Coronary artery (tissue), 2 donors: ENCODE data around the gene TTC31.
"Not testable (repeated sequence)": the region's sequence is repeated elsewhere in the genome, so short reads cannot be mapped to it uniquely, and the experiment has no call there.

ENCODE experiments used
- DNase-seq: peaks from one replicate; pipeline ENCODE4 v3.0.0-alpha.2; 2017; ENCODE audit warnings: low spot score
- H3K27ac ChIP-seq, 2 donors: fragments of 200-600 bp; sonication (generic); one replicate each; pipeline ENCODE4 v1.5.1; 2016 to 2019
- H3K4me3 ChIP-seq: fragments of 200-600 bp; sonication (generic); 2 replicates; pipeline ENCODE4 v1.5.1; 2016; ENCODE audit warnings: mild to moderate bottlenecking, moderate library complexity
- TF ChIP-seq, protein P1 (sequence below): fragments of 200-600 bp; sonication (generic); IDR thresholded peaks from one replicate; pipeline ENCODE4 v1.5.1; 2019; ENCODE audit warnings: antibody characterized with exemption

TTC31 gene

GRCh38 chr2:74440378-74441169 lies 42.3 kb upstream of the TTC31 start:
- TF ChIP-seq, protein P1, sequence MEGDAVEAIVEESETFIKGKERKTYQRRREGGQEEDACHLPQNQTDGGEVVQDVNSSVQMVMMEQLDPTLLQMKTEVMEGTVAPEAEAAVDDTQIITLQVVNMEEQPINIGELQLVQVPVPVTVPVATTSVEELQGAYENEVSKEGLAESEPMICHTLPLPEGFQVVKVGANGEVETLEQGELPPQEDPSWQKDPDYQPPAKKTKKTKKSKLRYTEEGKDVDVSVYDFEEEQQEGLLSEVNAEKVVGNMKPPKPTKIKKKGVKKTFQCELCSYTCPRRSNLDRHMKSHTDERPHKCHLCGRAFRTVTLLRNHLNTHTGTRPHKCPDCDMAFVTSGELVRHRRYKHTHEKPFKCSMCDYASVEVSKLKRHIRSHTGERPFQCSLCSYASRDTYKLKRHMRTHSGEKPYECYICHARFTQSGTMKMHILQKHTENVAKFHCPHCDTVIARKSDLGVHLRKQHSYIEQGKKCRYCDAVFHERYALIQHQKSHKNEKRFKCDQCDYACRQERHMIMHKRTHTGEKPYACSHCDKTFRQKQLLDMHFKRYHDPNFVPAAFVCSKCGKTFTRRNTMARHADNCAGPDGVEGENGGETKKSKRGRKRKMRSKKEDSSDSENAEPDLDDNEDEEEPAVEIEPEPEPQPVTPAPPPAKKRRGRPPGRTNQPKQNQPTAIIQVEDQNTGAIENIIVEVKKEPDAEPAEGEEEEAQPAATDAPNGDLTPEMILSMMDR = no peak
- Histone ChIP-seq H3K27ac (peak overlapping the region; percentile 50 to 86), H3K4me3 (peak overlapping the region; percentile 77)
- peak; percentile 91 for DNase-seq

GRCh38 chr2:74441170-74441689 lies 41.7 kb upstream of the TTC31 start:
- TF ChIP-seq, protein P1 = no peak
- no peak for DNase-seq
- H3K4me3 ChIP-seq = peak overlapping the region; percentile 77
- peak overlapping the region; percentile 50 to 86 for H3K27ac ChIP-seq

DNA sequence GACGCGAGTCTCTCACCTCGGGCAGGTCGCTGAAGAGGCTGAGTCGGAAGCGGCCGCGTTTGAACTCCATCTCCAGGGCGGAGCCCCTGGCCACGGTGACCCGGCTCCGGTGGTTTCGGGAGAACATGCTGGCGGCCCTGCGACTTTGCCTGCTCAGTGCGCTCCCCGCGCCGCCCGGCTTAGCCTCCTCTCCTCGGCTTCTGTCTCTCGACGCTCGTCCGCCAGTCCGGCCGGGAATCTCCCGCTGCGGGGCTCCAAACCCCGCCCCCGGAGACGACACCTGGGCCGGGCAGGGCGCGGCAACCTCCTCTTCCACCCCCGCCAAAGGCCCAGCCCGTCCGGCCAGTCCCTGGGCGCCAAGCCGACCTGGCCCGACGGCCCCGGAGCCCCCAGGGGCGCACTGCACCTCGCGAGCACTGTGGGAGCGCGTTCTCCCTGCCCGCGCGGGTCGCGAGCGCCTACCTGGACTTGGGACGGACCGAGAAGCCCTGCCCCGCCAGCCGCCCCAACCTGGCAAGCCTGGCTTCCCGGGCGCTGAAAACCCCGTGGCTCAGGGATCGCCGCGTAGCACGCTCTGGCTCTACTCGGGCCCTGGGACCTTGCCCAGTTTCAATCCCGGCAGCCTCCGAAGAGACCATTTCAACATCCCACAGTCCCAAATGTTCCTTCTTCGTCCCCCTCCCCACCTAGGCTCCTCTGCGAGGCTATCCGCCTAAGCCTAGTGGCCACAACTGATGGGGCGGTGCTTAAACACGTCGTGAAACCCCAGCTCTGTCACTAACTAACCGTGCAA lies 41.0 kb upstream of the TTC31 start, which contains the start of gene RTKN:
TSS of gene RTKN (minus strand) at position 248 of the 793 bp plus-strand sequence. CDS start at position 127, 121 bp downstream.
- TF ChIP-seq, protein P1 = no peak
- Histone ChIP-seq H3K4me3 (peak within 1 kb of the TSS; percentile 77), H3K27ac (peak within 1 kb of the TSS; percentile 50 to 86)
- no peak for DNase-seq

GRCh38 chr2:74442483-74443297 lies 40.2 kb upstream of the TTC31 start:
- DNase-seq, H3K27ac ChIP-seq: not testable (repeated sequence)
- H3K4me3 ChIP-seq = peak overlapping the region; percentile 77

- TF ChIP-seq, protein P1 = no peak
- Histone ChIP-seq H3K27ac (no peak overlapping the region), H3K4me3 (no peak overlapping the region)
- no peak for DNase-seq
These were observed 38.2 kb upstream of the TTC31 start for GRCh38 chr2:74444498-74445318.

- no peak for DNase-seq
- no peak overlapping the region for H3K27ac ChIP-seq
- TF ChIP-seq, protein P1 = no peak
These were observed 35.5 kb upstream of the TTC31 start for GRCh38 chr2:74447230-74447999.

More at GRCh38 chr2:74447230-74447999, 35.5 kb upstream of the TTC31 start:
- no peak overlapping the region for H3K4me3 ChIP-seq
